ENCODE data around the gene GAPVD1.

DNA sequence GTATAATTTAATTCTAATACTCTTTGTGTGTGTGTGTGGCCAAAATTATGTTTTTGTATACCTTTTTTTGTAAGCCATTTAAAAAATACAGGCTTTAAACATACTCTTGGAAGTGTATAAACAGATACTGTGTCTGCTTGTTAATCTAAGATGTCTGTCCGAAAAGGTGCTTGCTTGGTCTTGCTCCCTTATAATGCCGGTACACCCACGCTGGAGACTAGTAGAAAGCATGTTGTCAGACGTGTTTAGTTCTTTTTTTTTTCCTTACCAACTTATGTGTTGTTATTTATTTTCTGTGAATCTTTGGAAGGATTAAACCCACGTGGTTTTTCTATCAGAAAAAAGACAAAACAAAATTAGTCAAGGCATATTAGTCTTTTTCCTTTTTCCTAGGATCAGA lies 9.5 kb downstream of the GAPVD1 start:
- TF ChIP-seq, protein P1, sequence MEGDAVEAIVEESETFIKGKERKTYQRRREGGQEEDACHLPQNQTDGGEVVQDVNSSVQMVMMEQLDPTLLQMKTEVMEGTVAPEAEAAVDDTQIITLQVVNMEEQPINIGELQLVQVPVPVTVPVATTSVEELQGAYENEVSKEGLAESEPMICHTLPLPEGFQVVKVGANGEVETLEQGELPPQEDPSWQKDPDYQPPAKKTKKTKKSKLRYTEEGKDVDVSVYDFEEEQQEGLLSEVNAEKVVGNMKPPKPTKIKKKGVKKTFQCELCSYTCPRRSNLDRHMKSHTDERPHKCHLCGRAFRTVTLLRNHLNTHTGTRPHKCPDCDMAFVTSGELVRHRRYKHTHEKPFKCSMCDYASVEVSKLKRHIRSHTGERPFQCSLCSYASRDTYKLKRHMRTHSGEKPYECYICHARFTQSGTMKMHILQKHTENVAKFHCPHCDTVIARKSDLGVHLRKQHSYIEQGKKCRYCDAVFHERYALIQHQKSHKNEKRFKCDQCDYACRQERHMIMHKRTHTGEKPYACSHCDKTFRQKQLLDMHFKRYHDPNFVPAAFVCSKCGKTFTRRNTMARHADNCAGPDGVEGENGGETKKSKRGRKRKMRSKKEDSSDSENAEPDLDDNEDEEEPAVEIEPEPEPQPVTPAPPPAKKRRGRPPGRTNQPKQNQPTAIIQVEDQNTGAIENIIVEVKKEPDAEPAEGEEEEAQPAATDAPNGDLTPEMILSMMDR (conservative IDR thresholded peaks at IDR 0.05) = no peak
- no peak for TF ChIP-seq ZFX (IDR thresholded peaks at IDR 0.05)
